Measurements from ENCODE around the gene SERPINB1. TPM values are rescaled to one million over a fixed set of nuclear protein-coding genes. Genes with fewer than 3 reads are reported as not detected.

SERPINB1 gene
- total RNA-seq, 1 experiment from 2014 or later, result 75.6 TPM

GRCh38 chr6:2782825-2783187, 58.9 kb downstream of the SERPINB1 start:
- H3K27me3 Mint-ChIP-seq (ENCODE audit: insufficient read depth, unreplicated experiment), result no peaks in the 10 kb centered on the region
- intact Hi-C loops (cut with micrococcal nuclease; ENCODE audit: unreplicated experiment), result loop anchor here (1.0 kb wide), 1 partner anchor 45 kb away; no protein-coding TSS in a partner anchor
- Histone ChIP-seq H3K4me3 (ENCODE audit: low read depth, low read length) (no peak overlapping the region), H3K36me3 (ENCODE audit: control insufficient read depth, insufficient read depth, low read length) (peaks cover 1% of the 10 kb centered on the region), H3K27me3 (replicated peaks; ENCODE audit: control insufficient read depth, insufficient read depth, low read length) (no peaks in the 10 kb centered on the region), H3K9me3 (no peaks in the 10 kb centered on the region), H3K4me1 (no peaks in the 10 kb centered on the region)
- no peaks in the 10 kb centered on the region for H3K9me3 Mint-ChIP-seq (ENCODE audit: unreplicated experiment)
- no peak for DNase-seq
- POLR2A ChIA-PET, result no interaction called here
- TF ChIP-seq CTCF (IDR thresholded peaks at IDR 0.05; ENCODE audit: insufficient read depth in 1 of 2, low read depth in 1 of 2, low read length in 1 of 2, severe bottlenecking in 1 of 2, unreplicated experiment in 1 of 2), result no peak
- H3K36me3 Mint-ChIP-seq (ENCODE audit: insufficient read depth, unreplicated experiment), result peaks cover 42% of the 10 kb centered on the region
- no peak overlapping the region for H3K27ac Mint-ChIP-seq (ENCODE audit: unreplicated experiment)
- H3K4me1 Mint-ChIP-seq (ENCODE audit: low read depth, unreplicated experiment), result no peaks in the 10 kb centered on the region
- CTCF ChIA-PET, result interaction anchor here (1.2 kb wide), 1 partner anchor 206 kb away, joined by 3 read pairs; no protein-coding TSS in a partner anchor
- BruUV-seq (replicated peaks), result no TSS peak
- H3K4me3 Mint-ChIP-seq (ENCODE audit: unreplicated experiment), result no peak overlapping the region

GRCh38 chr6:2782356-2782708, 59.3 kb downstream of the SERPINB1 start:
- no peaks in the 10 kb centered on the region for H3K9me3 Mint-ChIP-seq (ENCODE audit: unreplicated experiment)
- Histone ChIP-seq H3K36me3 (ENCODE audit: control insufficient read depth, insufficient read depth, low read length) (peaks cover 1% of the 10 kb centered on the region), H3K4me3 (ENCODE audit: low read depth, low read length) (no peak overlapping the region), H3K27me3 (replicated peaks; ENCODE audit: control insufficient read depth, insufficient read depth, low read length) (no peaks in the 10 kb centered on the region), H3K4me1 (no peaks in the 10 kb centered on the region), H3K9me3 (no peaks in the 10 kb centered on the region)
- ChIA-PET CTCF (no interaction called here), POLR2A (no interaction called here)
- H3K27me3 Mint-ChIP-seq (ENCODE audit: insufficient read depth, unreplicated experiment), result no peaks in the 10 kb centered on the region
- intact Hi-C loops (cut with micrococcal nuclease; ENCODE audit: unreplicated experiment), result no loop called here
- no peak overlapping the region for H3K27ac Mint-ChIP-seq (ENCODE audit: unreplicated experiment)
- peaks cover 38% of the 10 kb centered on the region for H3K36me3 Mint-ChIP-seq (ENCODE audit: insufficient read depth, unreplicated experiment)
- no peaks in the 10 kb centered on the region for H3K4me1 Mint-ChIP-seq (ENCODE audit: low read depth, unreplicated experiment)
- no peak for DNase-seq
- no TSS peak for BruUV-seq (replicated peaks)
- H3K4me3 Mint-ChIP-seq (ENCODE audit: unreplicated experiment), result no peak overlapping the region
- TF ChIP-seq CTCF (IDR thresholded peaks at IDR 0.05; ENCODE audit: insufficient read depth in 1 of 2, low read depth in 1 of 2, low read length in 1 of 2, severe bottlenecking in 1 of 2, unreplicated experiment in 1 of 2), result no peak

Small RNAs within 50 kb of the gene (microRNA-seq; reads per million reads assigned to microRNA genes)
- gene MIR4645, result not detected

Other genes starting within 250 kb of the SERPINB1 start
- gene MYLK4, start 90.9 kb downstream of the SERPINB1 start, total RNA-seq (2022), result 0.65 and 0.75 TPM in 2 replicates
- gene WRNIP1, start 76.5 kb downstream of the SERPINB1 start, total RNA-seq (2022), result 46.5 and 51.7 TPM in 2 replicates
- 3.1 and 3.5 TPM in 2 replicates for gene SERPINB9, start 61.4 kb upstream of the SERPINB1 start, total RNA-seq (2022)
- 57.0 and 60.0 TPM in 2 replicates for gene SERPINB6, start 129.7 kb upstream of the SERPINB1 start, total RNA-seq (2022)
- 35.8 and 37.2 TPM in 2 replicates for gene NQO2, start 158.0 kb upstream of the SERPINB1 start, total RNA-seq (2022)
- 15.5 and 15.6 TPM in 2 replicates for gene RIPK1, start 226.6 kb upstream of the SERPINB1 start, total RNA-seq (2022)

Data from Caco-2 (cell line).